GM21737 (cell line): ENCODE results near the gene MAOA.
"Not testable (repeated sequence)": the region's sequence is repeated elsewhere in the genome, so short reads cannot be mapped to it uniquely, and the experiment has no call there.

ENCODE experiments used
- ATAC-seq: cut with Tn5 transposase; IDR thresholded peaks from one replicate; pipeline ENCODE4 v1.9.1; 2021; ENCODE audit warnings: mild to moderate bottlenecking, moderate library complexity; ENCODE audit not compliant: unreplicated experiment

The MAOA gene

DNA sequence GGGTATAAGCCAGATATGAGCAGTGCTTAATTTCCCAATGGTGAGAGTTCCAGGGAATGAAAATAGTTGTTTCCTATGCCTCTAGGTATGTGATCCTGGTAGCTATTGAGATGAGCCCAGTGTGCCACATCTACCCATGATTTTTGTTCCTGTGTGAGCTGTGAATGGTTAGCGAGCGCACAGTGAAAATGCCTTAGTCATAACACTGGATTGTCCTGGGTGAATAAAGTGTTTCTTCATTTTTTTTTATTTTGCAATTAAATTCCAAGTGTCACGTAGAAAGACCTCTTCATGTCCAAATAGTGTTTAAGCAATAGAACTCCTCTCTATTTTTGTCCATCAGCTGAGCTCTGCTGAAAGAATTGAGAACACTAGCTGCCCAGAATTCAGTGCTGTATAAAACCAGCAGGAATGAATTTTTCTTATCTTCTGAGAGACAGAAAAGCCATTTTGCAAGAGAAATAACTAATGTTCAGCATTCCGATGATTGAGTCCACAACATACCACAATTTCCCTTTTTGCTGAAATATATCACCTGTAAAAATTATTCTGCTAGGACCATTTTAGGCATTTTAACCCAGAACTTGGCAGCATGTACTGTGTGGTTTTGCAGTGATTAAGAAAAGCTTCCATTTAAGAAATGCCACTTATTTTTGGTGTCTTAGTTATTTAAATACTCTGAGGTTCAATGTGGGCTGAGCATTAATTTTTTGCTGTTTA is 5.6 kb downstream of the MAOA start:
- no peak for ATAC-seq

DNA sequence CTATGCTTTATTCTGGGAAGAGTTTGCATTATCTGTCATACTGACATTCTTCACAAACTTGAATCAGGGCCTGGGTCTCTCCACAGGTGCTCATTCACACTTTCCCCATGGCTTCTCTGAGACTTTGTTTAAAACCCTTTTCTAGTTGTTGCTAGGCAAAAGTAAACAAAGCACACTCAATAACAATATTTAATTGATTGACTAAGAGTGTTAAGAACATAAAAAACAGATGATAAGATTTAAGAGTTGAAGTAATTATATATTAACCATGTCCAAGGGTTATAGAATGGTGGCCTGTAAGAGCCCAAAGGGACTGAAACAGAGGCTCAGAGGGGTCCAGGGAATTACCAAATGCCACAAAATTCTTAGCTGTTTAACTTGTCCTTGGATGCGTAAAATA is 7.1 kb downstream of the MAOA start:
- ATAC-seq, result no peak

DNA sequence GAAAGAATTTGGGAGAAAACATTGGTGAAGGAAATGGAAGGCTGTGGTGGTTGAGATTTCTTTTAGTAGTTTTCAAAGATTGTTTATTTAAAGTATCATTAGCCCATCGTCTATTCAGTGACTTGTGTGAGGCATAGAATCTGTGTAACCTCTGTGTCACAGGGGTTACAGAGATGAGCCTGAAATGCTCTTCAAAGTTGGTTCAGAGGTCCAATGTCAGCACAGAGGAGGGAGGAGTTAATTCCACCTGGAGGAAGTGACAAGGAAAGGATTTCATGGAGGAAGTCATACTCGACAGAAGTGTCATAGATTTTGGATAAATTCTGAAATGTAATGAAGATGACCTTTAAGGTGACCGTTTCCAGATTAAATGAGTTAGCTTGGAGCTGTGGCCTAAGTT is 8.2 kb downstream of the MAOA start:
- ATAC-seq, result no peak

DNA sequence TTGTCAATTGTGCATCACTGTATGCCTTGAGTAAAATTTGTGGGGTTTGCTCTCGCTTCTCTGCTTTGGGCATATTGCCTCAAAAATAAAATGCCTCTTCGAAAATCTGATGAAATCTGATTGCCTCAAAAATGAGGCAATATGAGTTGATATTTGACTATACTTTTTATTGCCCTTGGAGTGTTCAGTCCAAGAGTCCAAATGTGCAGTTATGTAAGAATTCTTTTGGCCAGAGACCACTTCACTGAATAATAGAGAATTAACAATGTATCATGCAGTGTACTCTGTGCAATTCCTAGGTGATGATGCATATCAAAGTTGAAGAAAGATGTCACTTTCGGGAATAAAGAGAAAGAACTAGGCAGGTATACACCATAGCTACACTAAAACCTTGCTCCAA is 8.6 kb downstream of the MAOA start:
- ATAC-seq, result no peak

DNA sequence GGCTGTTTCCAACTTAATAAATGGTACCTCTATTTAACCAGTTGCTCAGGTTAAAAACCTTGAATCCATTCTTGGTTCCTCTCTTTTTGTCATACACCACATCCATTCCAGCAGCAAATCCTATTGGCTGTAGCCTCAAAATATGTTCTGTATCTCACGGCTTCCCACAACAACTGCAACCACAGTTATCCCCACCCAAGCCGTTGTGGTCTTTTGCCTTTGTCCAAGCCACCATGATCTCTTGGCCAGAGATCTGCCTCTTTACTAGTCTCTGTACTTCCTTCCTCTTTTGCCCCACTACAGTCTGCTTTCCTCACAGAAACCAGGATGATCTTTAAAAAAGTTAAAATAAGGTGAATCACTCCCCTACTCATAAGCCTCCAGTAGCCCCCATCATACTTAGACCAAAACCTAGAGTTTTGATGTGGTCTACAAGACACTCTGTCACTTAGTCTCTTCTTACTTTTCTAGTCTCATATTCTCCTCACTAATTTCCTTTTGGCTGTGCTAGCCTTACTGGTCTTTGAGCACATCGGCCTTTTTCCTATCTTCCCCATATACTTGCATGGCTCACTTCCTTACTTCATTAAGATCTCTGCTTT is 10.3 kb downstream of the MAOA start:
- ATAC-seq, result no peak

DNA sequence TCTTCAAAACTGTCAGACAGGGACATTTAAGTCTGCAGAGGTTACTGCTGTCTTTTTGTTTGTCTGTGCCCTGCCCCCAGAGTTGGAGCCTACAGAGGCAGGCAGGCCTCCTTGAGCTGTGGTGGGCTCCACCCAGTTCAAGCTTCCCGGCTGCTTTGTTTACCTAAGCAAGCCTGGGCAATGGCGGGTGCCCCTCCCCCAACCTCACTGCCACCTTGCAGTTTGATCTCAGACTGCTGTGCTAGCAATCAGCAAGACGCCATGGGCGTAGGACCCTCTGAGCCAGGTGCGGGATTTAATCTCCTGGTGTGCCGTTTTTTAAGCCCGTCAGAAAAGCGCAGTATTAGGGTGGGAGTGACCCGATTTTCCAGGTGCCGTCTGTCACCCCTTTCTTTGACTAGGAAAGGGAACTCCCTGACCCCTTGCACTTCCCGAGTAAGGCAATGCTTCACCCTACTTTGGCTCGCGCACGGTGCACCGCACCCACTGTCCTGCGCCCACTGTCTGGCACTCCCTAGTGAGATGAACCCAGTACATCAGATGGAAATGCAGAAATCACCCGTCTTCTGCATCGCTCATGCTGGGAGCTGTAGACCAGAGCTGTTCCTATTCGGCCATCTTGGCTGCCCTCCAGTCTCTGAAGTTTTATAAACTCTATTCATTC is 20.0 kb downstream of the MAOA start:
- ATAC-seq, result not testable (repeated sequence)

DNA sequence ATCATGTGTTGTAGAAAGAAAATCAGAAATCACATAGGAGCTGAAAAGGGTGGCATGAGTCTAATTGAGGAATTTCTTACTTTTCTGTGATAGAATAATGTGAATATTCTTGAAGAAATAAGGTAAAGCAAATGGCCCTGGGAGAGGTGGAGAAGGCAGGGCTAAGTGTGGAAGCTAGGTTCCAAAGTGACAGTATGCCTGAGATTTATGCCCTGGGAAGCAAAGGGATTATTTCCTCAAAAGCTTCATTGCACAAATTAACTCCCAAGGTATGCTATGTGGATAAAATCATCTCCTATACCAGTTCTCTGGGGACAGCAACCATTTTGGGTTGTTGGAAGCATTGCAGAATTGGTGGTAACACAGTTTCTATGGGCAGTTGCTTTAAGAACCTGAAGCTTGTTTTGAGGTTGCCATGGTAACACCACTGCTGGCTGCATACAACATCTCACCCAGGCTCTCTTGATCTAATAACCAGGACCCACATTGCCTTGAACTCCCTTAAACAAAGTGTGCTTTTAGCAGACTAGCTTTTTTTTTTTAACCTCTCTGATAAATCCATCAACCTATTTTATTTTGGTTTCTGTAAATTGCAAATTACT is 21.0 kb downstream of the MAOA start:
- no peak for ATAC-seq

DNA sequence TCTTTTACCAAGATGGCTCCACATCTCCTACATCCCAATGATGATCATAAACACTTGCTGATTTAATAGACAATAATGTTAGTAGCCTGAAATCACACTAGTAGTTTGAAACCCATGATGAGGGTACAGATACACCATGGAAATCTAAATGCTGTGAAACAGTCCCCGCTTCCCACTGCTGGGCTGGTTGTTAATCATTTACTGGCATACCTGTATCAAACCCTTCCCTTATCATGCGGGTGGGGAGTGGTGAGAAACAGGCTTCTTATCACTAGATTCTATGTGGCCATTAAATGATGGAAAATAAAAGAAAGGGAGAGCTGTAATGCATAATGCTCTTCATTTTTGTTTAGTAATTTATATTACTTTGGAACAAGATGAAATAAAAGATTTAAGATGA is 21.9 kb downstream of the MAOA start:
- ATAC-seq, result no peak

DNA sequence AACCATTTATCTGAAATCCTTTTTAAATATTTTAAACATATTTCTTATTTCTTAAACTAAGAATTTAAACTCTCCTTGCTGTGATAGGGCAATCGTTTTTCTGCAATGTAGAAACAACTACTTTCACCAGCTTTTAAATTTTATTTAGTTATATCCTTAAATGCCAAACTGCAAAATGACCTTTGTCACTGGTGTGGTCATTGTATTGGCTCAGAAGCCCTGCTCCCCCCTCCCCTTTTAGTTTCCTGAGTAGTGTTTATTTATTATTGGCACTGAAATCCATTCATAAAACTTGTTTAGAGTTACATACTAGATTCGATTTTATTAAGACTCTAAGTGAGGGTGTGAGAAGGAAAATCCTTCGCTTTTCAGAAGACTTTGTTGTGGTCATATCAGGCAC is 23.0 kb downstream of the MAOA start:
- no peak for ATAC-seq

DNA sequence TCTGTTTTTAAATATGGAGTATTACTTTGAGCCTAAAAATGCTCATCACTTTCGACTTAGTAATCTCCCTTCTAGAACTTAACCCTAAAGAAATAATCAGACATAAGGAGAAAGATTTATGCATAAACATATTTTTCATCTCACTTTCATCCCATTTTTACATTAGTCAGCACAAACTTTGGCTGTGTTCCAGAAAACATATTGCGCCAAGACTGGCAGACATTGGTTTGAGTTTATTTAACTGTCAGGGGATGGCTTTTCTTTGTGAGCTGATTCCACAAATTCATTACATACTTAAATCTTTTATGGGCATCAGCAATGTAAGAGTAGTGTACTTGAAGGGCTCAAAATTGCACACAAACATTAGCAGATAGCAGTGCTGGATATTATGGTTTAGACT is 23.7 kb downstream of the MAOA start:
- ATAC-seq, result no peak

DNA sequence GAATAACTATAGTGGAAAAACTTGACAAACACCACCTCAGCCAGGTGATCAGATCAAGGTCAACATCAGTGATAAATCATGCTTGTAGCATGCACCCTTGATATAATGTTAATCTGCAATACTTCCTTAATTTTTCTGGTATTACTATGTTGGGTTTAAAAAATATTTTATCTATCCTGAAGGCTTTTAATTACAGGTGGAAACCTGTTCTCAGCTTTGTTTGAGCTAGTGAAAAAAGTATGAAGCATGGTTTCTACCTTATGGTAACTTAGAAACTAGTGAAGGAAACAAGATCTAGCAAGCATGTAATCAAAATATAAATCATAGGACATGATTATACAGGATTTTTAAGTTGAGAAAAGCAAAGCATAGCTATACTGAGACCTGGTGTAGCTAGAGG is 26.6 kb downstream of the MAOA start:
- no peak for ATAC-seq

DNA sequence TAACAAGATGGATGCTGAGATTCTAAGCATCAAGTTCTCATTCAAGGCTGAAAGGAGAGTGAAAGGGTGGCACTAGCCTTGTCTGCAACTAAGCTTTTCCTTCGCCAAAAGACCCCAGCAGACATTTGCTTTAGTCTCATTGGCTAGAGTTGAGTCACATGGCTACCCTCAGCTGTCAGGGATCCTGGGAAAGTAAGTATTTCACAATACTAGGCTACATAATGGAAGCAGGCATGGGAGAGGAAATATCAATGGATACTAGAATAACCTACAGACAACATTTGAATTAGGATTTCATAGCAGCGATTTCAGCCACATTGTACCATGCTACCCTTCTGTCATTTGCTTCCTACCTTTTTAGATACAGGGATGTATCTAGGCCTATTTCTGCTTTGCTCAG is 29.1 kb downstream of the MAOA start:
- no peak for ATAC-seq

DNA sequence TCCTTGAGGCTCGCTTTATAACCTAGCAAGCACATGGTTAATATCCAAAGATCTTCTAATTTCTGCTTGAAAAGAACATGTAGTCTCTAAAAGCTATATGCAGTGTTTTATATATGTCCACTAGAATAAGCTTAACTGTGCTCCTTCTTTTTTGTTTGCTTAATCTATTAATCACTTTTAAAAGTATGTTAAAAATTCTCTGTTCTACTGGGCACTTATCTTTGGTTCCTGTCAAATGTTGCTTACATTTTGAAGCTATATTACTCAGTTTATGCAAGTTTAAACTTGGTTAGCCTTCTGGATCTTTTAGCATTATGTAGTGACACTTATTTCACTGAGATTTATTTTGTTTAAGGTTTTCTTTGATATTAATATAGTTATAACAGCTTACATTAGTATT is 32.5 kb downstream of the MAOA start:
- no peak for ATAC-seq

DNA sequence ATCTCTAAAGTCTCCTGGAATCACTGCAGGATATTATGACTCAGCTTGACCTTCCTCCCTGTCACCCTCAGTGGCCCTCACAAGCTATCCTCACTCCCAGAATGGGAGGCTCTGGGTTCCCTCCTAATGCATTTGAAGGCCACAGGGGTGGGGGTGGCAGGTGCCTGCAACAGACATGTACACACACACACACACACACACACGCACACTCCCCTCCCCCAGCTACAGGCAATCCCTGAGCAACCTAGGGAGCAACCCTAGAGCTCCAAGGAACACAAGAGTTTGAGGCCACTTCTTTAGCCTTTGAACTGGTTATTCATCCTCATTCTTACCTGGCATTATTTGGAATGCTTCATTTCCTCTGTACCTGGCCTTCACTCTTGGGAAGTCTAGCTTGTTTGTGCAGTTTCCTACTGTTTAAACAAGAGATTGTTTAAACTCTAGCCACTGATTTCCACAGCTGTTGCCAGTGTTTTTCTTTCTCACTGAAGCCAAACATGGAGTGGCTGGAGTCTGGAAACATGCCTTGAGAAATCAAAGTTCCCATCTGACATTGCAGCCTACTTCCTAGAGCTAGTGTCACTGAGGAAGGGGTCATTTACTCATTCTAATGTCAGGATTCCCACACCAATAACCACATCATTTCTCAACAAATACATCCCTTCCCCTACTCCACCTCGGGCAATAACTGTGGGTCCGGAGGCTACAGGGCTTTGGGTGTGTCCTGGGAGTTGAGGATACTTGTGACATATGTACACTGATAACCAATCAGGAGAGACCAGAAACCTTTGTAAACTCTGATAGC is 37.7 kb downstream of the MAOA start:
- ATAC-seq, result no peak

DNA sequence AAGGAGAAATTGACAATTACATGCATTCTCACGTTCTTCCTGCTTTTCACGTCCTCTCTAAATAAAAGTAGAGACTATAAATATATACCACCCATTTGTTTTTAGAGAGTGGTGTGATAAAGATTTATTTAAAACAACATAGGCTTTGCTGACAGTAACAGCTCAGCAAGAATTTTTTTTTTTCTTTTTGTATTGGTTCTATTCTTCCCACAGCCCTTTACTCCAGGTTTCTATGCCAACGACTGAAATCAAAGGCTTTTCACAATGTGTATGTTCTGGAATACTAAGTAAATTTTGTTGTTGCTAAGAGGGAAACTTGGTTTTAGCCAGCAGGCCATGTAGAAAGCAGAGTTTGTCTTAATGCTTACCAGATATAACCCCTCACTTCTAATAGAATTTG is 43.4 kb downstream of the MAOA start:
- ATAC-seq, result no peak

DNA sequence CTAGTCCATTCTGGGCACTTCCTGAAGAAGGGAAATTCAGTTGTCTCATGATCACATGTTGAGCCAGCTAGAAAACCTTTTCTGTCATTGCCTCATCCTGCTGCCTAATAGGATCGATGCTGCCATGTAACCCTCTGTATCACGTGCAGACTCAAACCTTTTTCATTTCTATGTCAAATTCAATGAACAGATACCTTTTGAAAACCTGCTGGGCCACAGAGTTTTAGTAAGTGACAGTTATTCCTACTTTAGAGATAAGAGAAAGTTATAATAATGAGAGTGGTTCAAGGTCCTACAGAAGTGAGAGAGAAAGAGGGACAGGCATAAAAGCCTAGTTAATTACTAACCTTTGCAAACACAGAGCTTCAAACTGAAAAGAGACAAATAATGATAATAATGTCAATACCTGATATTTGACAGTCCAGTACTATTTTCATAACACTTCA is 46.0 kb downstream of the MAOA start:
- no peak for ATAC-seq

DNA sequence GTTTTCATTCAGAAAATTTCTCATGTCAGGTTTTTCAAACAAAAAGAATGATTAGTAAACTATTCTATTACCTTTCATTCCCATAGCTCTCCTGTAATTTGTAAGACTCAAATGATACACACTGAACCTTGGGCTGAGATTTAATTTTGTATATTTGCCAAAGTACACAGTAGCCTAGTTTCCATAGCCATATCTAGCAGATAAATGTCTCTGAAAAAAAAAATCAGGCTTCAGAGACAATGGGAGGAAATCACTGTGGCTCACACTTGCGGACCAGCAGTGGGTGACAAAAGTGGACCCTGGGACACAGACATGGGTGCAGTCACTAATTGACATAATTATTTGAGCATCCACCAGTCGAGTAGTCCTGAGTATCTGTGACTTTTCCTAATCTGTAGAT is 46.6 kb downstream of the MAOA start:
- no peak for ATAC-seq

DNA sequence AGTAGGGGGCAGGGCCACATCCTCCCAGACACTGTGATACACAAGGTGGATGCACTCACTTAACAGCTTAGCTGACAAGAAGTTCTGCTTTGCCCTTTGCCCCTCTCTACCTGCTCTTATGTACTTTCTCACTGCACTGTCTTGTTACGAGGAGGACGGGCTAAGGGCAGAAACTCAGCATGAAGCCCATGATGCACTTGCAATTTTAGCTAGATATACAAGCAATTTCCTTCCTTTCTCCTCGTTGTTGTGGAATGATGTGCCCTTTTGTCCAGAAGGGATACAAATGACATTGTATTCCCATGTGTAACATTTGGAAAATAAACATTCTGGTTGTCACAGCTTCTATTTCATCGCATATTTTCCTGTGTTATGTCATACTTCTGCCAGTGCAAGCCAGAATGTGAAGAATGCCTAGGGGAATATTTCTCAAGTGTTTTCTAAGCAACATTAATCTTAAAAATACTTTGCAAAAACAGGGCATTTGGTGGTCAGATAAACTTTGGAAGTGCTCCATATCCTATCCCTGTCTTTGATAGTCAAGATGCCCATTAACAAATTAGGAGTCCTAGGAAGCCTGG is 47.2 kb downstream of the MAOA start:
- no peak for ATAC-seq

DNA sequence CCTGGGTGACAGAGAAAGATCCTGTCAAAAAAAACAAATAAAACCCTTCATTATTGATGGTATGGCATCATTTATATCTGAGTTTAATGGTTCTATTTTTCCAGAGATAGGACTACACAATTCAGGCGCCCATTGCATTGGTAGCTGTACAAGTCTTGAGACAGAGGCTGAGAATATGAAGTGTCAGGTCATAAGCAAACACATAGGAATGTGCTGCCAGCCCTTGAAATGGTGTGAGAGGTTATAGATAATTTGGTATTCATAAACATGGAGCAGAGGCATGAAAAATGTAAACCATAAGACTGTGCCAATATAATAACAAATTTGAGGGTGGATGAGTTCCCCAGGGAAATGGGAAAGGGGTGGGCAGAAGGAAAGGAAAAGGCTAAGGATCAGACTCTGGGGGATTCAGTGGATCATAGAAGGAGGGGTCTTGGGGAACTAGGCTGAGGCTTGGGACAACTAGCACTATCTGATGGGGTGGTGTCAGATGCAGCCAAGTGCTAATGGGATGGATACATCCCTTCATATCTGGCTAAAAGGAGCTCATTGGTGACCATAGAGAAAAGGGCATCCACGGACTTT is 50.8 kb downstream of the MAOA start:
- no peak for ATAC-seq

DNA sequence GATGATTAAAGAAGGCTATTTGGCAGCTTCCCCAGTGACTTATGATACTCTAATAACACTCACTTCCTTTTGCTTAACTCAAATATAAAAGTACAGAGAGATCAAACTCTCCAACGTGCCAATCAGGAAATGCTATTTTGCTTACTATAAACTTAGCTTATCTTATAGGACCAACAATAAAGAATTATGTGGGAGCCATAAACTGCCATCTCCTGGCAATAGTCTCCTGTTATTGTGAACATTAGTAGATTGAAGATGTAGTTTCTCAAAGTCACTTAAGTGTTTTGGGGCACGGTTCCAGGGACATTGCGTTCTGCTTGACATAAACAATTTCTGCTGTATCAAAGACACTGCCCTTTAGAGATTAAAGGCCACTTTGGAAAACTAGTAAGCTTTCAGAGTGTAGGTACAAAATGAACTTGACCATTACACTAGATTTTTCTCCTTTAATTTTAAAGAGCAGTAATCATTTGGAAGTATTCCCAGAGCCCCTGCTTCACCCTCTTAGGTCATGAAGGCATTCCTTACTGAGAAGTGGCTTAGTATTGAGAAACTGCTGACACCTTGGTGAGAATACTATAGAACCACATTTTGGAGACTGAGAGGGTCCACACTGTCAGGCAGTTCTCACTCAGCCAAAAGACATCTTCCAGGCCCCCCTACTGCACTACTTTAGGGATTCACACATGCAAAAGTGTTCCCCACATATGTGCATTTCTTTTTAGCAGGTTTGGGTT is 51.9 kb downstream of the MAOA start:
- ATAC-seq, result no peak
